Renal cortical epithelial cell (primary cell): ENCODE data around the gene SMARCC1. TPM values are rescaled to one million over a fixed set of nuclear protein-coding genes. Genes with fewer than 3 reads are reported as not detected.
"Not testable (repeated sequence)": the region's sequence is repeated elsewhere in the genome, so short reads cannot be mapped to it uniquely, and the experiment has no call there.

Source experiments
- DNase-seq: peaks from one replicate; pipeline ENCODE4 v3.0.0-alpha.2; 2011; ENCODE audit warnings: low read depth
- total RNA-seq: library from RNA; depleted of rRNA; stranded (reverse); fragments of >200 nt; gene quantifications from 2 replicates; pipeline ENCODE4 v1.2.3, GENCODE V29; 2014

The SMARCC1 gene
- total RNA-seq: 34.7 and 82.9 TPM in 2 replicates

DNA sequence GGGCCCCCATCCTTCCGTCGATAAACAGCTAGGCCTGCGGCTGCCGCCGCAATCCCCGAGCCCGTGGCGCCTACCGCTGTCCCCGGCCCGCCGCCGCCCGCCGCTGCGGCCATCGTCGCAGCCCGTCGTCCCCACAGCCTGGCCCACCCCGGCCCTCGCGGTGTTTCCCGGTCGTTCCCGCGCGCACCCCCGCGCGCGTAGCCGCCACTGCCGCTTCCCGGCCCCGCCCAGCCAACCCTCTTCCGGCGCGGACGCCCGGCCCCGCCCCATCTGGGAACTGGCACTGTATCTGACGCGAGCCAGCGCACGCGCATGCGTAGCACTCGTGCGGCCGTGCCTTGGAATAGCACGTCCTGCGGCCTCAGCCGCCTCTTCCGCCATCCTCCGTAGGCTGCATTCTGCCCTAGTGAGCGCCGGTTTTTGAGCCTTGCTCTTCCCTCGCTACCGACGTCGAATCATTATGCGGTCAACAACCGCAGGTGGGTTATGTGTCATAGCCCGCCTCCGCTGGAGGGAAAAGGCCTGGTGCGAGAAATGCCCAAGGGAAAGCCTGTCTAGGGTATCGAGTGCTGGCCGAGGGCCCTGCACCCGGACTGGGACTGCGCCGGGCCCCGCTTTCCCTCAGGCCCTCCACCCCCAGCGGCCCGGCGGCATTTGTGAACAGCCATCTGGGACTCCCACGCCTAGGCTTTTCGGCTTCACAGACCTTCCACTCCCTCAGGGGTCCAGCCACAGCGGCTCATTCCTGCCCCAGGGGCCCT is at the start of gene SMARCC1:
Gene SMARCC1, minus strand, starts transcription at position 209 of the 761 bp plus-strand sequence. Its CDS starts 96 bp downstream, at position 113.
- DNase-seq: peak; percentile 91

DNA sequence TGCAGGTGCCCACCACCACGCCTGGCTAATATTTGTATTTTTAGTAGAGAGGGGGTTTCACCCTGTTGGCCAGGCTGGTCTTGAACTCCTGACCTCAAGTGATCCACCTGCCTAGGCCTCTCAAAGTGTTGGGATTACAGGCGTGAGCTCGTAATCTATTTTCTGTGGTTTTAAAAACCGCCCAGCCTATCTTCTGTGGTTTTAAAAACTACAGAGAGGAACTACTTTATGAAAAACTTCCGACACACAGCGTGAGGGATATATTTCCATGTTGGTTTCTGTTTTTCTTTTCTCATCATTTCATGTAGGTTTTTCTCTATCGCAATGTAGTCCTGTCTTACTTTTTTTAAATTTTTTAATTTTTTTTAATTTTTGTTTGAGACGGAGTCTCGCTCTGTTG is 47.8 kb upstream of the SMARCC1 start:
- DNase-seq: not testable (repeated sequence)

DNA sequence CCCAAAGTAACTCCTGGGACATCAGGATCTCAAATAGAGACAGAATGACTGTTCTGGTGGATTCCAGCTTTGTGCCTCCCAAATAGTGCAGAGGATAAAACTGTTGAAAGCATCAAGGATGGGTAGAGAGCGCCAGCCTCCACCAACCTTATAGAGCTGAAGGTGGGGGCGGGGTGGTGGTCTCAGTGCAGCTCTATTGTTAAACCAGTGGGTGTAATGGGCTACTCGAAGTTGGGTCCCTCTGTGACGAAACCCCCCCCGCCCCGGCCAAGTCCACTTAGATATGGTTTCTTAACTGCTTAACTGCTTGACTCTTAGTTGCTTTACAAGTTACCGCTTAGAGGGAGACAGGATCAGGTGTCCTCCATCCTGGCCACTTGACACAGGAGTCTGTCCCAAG is 43.9 kb upstream of the SMARCC1 start:
- no peak for DNase-seq

DNA sequence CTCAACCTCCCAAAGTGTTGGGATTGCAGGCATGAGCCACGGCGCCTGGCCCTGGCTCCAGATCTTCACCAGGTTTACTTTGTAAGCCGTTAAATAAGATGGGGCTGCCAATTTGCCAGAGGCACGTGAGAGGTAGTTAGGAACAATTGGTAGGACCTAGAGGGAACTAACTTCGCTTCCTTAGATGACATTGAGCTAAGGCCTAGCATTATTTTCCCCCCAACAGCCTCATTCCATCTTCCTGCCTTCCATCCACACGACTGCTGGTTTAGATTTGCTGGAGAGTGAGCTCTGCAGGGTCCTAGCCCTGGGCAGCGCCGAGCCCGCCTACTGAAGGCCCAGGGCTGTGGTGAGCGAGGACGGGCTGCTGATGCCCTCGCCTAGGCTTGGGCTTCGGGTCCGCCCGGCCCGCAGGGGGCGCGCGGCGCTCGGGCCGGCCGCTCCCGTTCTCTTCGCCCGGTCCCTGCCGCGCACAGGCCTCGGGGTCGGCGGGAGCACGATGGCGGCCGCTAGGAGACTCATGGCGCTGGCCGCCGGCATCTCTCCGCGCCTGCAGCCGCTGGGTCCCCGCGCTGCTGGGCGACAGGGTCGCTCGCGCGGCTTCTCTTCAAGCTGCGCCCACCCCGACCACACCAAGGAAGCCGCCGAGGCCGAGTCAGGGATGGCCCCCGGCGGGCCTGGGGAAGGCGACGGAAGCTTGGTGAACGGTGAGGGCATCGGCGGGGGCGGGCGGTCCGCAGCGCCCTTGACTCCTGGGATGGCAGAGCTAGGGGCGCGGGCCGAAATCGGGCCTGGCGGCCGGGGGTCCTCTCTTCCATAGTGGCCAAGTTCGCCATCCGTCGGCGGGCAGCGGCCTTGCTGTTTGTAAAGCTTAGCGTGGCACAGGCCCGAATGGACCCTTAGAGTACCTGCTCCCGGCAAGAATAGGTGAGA is 43.1 kb upstream of the SMARCC1 start:
- peak; percentile 52 for DNase-seq

DNA sequence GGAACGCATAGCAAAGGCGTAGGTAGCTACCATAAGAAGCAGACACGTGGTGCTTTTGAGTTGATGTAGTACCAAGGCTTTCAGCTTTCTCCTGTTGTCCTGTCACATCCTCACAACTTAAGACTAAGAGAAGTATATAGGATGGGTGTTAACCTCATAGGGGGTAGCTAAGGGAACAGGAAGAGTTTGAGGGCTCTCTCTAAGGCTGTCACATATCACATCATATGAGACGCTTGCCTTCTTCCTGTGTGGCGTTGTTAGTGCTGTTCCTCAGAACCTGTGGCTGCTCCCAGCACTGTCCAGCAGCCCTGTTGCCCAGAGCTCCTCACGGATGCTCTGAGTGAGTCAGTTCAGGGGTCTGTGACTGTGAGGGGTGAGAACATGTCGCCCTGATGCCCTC is 35.9 kb upstream of the SMARCC1 start:
- DNase-seq: no peak

DNA sequence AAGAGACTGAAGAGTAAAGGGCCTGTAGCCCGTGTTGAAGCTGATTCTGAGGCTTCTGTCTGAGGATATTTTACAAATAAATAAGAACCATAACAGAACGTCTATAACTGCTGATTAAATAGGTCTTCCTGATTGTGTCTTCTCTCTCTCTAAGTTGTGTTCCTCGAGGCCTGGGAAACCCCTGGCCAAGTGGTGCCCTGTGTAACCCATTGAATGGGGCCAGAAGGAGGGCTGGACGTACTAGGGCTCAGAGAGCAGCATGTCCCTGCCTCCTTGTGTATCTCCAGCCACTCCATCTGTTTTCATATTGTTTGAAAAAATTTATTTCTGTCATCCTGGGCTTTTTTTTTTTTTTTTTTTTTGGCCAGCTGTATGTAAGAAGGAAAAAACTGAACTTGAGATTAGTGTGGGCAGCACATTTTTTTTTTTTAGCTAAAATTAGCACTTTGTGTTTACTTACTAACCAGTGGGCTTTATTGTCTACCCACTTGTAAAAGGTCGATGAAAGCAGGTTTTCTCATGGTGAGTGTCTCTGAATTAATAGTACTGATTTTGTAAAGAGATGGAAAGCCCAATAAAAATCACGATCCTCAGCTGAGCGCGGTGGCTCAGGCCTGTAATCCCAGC is 32.0 kb upstream of the SMARCC1 start:
- DNase-seq: no peak

DNA sequence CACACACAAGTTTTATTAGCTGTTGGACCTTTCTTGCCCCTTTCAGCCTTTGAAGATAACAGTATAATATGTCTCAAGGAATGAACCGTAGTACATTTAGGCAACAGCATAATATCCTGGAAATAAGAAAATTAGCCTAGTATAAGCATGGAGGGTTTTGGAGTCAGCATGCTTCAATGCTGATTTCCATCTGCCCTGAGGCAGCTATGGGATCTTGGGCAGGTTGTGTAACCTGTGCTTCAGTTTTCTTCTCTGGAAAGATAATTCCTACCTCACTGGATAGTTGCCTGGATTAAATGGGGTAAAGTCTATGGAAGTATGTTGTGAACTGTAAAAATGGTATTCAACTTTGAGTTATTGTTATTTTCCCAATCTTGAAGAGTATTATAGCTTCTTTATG is 22.9 kb upstream of the SMARCC1 start:
- DNase-seq: no peak

DNA sequence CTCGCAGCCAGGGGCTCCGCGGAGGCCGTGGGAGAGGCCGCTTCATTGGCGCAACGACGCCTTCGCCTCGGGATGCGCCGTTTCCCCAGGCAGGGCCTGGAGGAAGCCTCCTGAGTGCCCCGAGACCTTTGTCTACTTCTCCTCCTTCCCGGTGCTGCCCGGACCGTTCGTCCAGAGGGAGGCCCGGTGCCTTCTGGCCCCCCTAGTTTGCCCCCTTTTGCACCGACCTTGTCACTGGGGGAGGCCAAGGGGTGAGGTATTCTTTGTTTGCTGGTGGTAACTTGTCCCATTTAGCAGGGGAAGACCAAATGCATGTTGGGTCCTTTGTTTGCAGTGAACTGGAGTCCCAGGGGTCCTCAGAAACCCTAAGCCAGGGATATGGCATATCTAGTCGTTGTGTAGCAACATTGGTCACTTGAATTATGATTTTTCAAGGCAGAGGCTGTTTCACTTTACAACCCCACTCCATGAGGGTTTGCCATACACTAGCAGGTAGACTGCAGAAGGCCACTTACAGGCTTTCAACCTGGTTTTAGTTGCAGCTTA is 21.9 kb upstream of the SMARCC1 start:
- peak; percentile 29 for DNase-seq

DNA sequence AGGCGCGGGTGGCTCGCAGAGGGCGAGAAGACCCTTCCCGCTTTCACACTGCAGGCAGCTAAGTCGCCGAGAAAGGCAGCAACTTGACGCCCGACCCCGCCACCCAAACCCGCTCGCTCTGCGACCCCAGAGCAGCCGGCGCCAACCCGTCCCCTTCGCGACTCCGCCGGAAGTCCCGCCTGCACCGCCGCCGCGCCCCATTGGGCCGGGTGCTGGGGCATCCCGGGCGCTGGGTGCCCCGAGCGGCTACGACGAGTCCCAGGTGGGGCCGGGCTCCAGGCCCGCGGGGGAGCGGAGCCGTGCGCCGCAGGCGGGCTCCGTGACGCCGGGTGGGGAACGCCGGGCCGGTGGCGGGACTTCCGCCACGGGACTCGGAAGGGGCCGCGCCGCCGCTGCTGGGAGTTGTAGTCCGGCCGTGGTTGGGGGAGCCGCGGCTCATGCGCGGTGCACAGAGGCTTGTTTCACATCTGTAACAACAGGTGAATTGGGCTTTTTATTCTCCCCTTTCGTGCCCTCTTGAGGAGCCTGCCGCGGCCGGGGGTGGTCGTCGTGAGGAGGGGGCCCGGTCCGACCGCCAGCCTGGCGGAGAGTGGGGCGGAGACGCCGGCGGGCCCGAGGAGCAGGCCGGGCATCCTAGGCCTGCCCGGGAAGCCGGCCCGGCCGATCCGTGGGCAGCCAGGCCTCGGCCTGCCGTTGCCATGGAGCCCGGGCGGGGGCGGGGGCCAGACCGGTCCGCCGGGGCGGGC is 21.2 kb upstream of the SMARCC1 start, which contains the start of gene DHX30:
Gene DHX30, plus strand, starts transcription at position 405 of the 746 bp plus-strand sequence. CDS start 7,546 bp downstream, outside the sequence.
- DNase-seq: peak; percentile 65

DNA sequence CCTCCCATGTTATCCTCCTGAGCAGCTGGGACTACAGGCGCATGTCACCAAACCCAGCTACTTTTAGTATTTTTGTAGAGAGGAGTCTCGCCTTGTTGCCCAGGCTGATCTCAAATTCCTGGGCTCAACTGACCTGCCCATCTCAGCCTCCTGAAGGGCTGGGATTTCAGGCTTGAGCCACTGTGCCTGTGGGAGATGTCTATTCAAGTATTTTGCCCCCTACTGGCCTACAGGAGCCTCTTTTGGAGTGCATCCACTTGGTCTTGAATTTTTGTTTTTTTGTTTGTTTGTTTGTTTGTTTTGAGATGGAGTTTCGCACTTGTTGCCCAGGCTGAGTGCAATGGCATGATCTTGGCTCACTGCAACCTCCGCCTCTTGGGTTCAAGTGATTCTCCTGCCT is 18.0 kb upstream of the SMARCC1 start:
- no peak for DNase-seq

DNA sequence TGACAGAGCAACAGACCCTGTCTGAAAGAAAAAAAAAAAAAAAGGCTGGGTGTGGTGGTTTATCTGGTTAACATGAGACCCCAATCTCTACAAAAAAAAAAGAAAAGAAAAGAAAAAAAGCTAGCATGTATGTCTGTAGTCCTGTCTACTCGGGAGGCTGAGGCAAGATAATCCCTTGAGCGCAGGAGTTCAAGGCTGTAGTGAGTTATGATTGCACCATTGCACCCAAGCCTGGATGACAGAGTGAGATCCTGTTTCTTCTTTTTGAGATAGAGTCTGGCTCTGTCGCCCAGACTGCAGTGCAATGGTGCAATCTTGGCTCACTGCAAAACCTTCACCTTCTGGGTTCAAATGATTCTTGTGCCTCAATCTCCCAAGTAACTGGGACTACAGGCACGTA is 12.9 kb upstream of the SMARCC1 start:
- no peak for DNase-seq

DNA sequence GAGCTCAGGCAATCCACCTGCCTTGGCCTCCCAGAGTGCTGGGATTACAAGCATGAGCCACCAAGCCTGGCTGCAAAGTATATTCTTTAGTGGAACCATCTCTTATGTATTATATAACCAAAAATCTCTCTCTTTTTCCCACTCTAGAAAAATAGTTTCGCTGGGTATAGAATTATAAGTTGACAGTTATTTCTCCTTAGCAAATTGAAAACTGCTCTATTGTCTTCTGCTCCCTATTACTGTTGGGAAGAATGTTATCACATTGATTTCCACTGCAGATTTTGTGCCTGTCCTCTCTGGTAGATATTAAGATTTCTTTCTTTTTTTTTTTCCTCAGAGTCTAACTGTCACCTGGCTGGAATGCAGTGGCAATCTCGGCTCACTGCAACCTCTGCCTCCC is 11.0 kb upstream of the SMARCC1 start:
- DNase-seq: no peak

DNA sequence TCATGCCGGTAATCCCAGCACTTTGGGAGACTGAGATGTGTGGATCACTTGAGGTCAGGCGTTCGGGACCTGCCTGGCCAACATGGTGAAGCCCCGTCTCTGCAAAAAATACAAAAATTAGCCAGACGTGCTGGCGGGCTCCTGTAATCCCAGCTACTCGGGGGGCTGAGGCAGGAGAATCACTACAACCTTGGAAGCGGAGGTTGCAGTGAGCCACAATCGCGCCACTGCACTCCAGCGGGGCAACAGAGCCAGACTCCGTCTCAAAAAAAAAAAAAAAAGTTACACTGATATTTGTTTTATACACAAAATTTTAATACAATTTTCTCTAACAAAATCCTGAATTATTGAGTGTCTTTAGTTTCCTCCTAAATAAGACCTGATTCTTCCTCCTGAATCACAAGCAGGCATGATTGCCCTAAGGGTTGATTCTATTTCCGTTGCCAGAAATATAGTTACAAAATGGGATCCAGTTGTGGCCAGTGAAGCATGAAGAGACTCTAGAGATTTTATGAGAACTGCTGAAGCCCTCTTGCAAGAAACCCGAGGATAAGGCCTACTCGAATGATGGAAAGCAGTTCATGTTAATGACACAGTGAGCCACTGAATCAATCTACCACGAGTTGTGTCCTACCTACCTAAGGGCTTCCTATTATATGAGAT is 9.6 kb upstream of the SMARCC1 start:
- DNase-seq: peak; percentile 47

DNA sequence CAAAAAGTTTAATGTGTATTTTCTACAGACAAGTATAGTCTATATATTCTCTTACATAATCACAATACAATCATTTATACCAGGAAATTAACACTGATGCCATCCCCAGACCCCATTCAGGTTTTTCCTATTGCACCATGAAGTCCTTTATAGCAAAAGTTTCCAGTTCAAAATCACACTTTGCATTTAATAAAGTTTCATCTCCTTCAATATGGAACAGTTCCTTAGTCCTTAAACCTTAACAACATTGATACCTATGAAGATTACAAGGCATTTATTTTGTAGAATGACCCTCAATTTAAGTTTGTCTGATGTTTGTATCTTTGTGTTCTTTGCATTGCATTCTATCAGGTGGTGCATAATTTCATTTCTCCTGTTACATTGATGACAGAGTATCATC is 2.0 kb upstream of the SMARCC1 start:
- DNase-seq: no peak

DNA sequence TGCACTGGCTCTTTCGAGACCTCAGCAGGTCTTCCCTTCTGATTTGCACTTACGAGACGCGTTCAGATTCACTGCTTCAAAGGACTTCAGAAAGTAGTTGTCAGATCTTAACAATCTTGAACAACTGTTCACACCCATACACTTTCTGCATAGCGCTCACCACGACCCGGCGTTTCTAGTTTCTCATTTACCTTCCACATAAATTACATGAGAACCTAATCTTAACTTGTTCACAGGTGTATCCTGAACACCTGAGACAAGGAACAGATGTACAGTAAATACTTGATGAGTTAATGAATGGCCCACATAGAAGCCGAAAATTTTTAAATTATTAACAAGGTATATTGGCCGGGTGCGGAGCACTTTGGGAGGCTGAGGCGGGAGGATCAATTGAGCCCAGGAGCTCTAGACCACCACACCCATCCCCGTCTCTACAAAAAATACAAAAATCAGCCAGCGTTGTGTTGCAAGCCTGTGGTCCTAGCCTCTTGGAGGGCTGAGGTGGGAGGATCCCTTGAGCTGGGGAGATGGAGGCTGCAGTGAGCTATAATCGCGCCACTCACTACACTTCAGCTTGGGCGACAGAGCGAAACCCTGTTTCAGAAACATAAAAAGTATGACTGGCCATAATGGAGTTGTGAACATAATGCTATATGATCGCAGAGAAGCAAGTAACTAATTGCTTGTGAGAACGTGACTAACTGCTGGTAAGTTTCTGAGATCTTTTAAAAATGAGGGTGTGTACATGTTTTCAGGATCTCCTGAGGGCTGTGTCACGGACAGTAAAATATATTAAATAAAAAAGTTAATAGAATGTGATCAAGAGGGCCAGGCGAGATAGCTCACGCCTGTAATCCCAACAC is 984 bp upstream of the SMARCC1 start:
- DNase-seq: peak; percentile 38

DNA sequence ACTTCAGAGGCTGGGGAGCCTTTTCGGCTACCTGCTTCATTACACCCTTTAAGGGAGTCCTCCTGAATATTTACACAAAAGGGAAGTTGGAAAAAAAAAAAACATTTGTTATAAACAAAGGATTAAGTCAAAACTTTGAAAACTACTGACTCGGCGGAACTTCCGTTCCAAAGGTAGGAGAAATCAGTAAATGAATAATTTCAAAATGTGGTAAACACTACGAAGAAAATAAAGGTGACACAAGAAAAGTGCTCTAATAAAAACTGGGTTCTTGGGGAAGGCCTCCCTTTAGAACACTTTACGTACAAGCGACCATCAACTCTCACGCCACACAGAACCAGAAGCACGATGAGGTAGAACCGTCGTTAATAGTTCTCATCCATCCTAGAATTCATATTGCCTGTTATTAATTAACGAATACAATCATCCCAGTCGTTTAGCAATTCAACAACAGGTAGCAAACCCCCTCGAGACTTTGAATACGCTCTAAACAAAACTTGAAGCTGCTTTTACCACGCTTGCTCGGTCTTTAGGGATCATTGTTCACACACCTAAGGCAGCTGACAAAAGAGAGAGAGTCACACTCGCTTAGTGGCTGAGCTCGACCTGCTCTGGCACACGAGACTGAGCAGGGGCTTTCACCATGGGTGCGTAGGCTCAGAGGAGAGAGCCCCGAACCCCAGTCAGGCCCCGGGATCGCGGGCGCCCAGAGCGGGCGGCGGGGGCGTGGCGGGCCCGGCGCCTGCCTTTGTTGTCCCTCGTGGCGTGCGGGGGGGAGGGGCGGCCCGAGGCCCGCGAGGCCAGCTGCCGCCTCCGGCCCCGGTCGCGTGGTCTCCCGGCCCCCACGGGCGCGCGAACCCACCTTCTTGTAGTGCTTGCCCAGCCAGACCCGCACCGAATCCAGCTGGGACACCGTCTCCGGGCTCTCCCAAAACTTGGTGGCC is 680 bp downstream of the SMARCC1 start:
- DNase-seq: peak; percentile 61

DNA sequence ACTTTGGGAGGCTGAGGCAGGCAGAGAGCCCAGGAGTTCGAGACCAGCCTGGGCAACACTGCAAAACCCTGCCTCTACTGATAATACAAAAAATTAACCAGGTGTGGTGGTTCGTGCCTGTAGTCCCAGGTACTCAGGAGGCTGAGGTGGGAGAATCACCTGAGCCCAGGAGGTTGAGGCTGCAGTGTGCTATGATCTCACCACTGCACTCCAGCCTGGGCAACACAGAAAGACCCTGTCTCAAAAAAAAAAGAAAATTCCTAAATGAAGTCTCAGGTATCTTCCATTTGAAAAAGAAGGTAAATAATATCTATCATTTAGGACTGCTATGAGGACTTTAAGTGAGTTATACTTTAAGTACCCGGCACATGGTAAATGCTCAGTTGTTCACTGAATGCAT is 2.9 kb downstream of the SMARCC1 start:
- no peak for DNase-seq

DNA sequence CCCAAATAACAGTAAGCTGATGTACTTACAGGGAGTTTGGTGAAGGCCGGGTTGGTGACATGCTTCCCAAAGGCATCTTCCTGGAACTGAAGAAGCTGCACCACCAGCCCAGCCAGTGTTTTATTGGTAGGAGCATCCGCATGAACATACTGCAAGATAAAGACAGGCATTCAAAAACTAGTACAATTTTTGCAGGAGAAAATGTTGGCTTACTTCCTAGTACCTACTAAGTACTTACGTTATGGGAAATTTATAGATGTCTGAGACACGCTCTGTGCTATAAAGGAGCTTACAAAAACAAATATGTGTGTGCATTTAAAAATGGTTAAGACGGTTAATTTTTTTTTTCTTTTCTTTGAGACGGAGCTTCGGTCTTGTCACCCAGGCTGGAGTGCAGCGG is 8.9 kb downstream of the SMARCC1 start:
- DNase-seq: no peak

DNA sequence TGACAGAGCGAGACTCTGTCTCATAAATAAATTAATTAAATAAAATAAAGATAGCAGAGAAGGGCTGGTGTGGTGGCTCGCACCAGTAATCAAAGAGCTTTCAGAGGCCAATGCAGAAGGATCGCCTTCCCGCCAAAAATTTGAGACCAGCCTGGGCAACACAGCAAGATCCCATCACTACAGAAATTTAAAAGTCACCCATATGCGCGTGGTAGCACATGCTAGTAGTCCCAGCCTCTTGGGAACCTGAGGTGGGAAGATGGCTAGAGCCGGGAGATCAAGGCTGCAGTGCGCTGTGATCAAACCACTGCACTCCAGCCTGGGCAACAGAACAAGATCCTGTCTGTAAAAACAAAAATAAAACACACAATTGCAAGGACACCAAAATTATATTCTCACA is 9.6 kb downstream of the SMARCC1 start:
- no peak for DNase-seq
